ENCODE results near the gene LRRK1.

The LRRK1 gene

DNA sequence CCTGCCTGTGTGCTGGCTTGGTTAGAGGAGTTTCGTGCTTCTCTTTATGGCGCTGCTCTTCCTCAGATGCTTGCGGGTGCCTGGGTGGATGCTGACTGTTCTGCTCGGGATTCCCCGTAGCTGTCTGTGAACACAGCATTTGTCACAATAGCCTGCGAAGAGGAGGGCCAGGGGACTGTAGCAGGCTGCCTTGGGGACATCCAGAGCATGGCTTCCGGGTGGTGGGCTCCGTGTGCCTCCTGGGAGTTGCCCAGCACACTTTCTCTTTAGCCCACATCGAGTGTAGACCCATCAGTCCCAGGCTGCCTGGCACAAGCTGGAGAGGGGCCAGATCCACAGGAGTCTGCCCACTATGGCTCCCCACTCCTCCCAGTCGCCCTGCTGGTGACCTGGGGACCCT, 22.4 kb downstream of the LRRK1 start:
- no peak for DNase-seq

DNA sequence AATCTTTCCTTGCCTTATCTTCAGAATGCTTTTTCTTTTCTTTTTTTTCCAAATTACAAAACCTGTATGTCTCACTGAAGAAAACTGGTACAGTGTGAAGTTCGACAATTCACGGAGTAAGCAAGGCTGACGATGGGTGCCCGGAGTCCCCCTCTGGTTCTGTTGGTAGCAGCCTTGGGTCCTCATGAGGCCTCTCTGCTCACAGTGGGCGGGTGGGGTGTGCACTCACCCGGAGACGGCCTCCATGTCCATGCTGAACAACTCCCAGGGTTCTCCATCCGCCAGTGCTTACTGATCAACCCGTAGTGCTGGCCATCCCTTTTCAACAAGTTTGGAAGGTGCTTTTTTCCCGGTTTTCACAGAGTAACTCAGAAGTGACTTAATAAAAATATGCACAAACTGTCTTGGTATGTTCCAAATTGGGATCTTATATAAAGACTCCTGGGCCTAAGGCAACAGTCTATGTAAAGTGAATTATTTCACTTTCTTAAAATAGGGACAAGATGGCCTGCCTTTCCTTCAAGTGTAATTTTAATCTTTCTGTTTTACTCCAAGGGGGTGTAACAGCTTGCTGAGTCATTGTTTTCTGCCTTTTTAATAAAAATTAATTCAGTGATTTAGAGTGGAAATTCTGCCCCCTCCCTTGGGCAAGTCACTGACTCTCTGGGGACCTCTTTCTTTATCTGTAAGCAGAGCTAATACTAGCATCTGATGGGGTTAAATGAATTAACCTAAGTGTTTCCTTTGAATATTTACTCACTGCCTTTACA, 23.7 kb downstream of the LRRK1 start:
- no peak for DNase-seq

DNA sequence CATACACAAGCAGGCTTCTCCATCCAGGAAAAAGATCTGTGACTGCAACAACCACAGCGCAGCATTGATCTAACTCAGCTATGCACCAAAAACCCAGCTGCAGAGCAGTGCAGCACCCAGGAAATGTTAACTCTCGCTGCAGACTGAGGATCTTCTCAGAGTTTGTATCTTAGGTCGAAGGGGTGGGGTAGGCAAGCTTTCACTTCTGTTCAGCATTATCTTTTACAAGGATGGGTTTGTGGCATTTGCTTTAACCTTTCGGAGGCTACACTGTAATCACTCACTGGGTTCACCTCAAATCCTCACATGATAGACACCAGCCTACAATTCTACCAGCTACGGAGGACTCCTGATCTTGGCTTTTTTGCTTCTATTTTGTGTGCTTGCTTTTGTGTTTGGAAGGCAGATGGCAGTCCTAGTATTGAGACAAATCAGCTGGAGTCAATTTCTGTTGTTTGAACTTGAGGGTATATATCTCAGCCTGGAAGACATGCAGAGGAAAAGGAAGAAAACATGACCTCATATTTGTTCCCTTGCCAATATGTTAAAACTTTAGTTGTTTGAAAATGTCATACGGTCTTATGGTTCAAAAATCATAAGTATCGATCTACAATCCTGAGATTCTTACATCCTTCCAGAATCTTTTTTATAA, 25.2 kb downstream of the LRRK1 start:
- no peak for DNase-seq

DNA sequence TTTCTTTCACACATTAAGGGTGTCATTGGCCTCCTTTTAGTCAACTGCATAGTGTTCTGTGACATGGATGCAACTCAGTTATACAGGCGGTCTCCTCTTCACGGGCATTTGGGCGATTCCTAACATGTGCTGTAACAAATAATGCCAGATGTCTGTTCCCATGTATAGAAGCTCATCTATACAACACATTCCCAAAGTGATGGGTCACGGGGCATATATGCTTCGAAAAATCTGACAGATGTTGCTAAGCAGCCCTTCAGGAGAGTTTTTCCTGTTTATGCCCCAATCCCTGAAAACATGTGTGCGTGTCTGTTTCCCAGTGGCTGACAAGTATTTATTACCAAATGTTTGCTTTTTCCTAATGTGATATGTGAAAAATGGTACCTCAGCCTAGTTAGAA, 25.8 kb downstream of the LRRK1 start:
- no peak for DNase-seq

DNA sequence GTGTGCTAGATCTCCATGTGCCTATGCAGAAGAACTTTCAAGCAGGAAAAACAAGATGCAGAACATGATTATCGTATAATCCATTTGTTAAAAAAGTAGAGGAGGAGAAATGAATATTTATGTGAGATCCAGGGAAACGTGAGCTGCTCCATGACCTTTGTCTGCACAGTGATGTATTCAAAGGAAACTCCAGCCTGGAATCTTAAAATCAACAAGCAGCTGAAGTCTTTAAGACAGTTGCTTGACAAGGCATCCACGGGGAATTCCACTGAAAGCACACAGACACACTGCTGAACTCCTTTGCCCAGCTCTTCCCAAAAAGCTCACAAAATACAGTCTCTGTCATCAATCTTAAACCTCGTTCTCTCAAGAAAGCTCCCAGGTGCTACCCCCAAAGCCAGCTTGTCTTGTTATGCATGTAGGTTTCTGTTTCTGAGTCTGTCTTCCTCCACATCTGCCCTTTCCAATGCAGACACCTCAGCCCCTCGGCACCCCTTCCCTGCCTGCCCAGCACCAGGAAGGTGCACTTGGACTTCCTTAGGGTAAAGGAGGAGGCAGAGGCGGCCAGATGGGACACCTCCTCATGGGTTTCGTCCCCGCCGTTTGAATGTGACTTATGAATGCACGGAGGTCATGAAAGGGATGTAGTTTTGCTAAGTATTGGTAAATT, 28.7 kb downstream of the LRRK1 start:
- DNase-seq: no peak

DNA sequence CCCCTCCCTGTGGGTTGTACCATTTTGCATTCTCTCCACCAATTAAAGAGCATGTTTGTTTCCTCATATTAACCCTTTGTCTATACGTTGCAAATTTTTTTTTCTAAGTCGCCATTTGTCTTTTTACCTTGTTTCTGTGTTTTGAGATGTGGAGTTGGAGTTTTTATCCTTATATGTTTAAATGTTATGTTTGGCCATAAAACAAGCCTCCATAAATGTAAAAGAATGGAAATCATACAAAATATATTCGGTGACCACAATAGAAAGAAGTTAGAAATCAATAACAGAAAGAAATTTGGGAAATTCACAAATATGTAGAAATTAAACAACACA, 29.2 kb downstream of the LRRK1 start:
- no peak for DNase-seq

DNA sequence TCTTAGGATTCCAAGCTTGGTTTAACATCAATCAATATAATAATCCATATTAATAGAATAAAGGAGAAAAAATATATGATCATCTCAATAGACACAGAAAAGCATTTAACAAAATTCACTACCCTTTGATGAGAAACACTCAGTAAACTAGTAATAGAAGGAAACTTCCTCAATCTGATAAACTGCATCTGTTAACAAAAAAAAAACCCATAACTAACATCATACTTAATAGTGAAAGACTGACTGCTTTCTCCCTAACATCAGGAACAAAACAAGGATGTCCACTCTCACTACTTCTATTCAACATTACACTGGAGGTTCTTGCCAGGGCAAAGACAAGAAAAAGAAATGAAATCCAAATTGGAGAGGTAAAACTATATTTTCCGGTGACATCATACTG, 30.5 kb downstream of the LRRK1 start:
- DNase-seq: no peak

DNA sequence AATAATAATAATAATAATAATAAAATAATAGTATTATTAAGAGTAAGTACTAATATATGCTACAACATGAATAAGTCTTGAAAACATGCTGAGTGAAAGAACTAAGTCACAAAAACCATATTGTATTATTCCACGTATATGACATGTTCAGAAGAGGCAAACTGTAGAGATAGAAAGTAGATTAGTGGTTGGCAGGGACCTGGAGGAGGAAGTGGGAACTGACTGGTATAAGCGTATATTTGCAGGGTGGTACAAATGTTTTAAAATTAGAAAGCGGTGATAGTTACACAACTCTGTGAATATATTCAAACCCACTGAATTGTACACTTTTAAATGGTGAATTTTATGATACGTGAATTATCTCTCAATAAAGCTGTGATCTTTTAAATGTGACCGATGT, 32.8 kb downstream of the LRRK1 start:
- no peak for DNase-seq

DNA sequence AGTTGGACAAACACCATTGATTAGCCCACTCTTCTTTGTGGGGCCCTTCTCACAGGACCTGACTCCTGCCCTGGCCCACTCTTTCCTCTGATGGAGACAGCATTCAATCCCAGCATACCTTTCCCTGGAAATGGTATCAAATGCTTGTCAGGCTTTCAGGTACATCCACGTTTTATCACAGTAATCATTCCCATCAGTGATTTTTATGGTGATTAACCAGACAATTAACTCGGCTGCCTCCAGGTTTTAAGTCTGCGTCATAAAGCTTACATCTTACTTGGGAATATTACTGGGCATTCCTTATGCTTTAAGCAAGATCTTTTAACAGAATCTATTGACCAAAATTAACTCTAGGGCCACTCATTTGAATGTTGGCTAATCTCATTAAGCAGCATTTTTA, 33.4 kb downstream of the LRRK1 start:
- no peak for DNase-seq

DNA sequence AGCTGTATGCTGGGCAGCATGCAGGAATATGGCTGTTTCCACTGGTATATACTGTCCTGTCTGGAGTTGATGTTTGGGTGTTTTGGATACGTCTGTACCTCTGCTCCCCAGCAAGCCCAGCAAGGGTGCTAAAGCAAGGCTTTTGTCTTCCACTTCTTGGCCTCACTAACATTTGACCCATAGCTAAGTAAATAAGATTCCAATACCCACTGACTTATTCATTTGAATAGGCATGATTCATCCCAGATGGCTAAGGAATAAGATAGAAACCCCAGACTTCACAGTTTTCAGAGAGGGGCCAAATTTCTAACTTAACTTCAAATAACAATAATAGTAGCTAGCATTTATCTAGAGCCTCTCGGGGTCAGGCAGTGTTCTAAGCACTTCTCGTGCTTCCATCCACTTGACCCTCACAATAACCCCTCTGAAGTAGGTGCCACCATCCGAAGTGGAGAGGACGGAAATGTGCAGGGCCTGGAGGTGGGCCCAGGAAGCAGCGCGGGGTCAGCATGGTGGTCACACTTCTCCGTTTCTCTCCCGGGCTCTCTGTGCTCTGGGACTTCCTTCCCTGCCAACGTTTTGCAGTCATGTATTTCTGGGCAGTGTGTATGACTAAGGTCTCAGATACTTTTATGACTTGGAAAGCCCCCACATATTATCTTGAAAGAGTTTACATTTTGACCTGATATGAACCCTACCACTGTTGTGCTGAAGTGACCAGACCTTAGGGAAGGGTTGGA, 39.3 kb downstream of the LRRK1 start:
- no peak for DNase-seq

DNA sequence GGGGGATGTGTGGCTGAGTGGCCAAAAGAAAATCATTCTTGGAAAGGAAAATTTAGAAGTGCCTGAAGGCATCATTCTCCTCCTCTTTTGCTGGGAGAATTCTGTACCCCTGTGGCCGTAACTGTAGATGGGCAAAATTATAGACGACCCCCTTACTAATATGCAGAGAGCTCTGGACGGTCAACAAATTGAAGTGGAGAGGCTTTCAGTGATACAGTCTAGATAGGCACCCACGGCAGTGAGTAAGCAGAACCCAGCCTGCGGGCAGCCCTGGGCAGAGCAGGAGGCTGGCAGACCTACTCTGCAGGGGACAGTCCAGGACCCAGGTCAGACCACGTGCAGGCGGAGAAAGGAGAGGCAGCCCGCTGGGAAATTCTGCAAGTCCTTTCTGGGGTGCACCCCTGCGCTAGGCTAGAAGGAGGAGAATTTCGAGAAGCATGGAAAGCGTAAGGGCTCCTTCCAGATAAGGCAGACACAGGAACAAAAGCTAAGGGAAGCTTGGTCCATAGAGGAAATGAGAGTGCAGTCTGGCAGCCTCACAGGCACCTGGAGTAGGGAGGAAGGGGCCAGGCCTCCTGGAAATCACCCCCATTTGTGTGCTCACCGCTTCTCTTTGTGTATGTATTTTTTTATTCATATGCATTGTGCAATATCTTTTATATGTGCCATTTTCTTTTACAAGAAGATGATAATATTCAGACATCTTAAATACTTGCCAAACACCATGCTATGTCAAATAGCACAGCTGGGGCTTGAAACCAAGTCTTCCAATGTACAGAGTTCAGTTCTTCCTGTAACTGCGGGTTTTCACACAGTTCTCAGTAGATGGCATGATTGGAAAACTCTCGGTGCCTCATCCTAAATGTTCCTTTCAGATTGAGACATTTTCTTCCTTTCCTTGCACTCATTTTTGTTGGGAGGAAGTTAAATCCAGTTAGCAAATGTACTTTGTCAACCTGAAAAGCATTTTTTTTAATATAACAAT, 40.2 kb downstream of the LRRK1 start:
- no peak for DNase-seq

DNA sequence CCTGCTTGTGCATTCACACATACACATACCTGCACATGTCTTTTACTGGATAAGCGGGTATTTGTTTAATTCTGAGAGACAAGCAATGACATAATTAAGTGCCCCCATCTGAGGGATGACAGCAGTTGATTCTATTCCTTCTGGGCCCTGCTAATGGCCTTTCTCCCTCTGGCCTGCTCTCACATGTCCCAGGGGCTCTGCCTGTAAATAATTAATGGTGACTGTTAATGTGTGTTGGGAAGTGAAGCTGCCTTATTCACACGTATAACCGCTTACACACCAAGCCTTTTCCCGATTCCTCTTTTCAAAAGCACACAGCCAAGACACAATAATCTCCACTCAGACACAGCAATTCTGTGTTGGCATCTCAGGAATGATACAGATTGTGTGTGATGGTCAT, 47.8 kb downstream of the LRRK1 start:
- DNase-seq: peak; percentile 73

DNA sequence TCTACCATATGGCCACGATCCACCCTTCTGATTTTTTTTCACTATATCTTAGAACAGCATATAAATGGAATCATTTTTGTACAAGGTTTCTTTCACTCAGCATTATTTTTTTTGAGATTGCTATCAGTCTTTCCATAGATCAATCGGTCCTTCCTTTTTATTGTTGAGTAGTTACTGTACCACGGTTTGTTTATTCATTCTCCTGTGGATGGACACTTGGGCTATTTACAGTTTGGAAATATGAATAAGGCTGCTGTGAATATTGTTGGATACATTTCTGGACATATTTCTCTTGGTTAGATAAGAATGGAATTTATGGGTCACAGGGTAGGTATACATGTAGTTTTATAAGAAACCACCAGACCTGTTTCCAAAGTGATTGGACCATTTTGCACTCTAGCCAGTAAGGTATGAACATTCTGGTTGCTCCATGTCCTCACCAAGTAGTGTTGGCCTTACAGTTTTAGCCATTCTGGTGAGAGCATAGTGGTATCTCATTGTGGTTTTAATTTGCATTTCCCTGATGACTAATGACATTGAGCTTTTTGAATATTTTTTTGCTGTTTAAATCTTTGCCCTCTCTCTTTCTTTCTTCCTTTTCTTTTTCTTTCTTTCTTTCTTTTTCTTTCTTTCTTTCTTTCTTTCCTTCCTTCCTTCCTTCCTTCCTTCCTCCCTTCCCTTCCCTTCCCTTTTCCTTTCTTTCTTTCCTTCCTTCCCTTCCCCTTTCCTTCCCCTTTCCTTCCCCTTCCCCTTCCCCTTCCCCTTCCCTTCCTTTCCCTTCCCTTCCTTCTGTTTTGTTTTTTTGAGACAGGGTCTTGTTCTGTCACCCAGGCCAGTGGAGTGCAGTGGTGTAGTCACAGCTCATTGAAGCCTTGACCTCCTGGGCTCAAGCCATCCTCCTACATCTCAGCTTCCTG, 49.2 kb downstream of the LRRK1 start:
- no peak for DNase-seq

DNA sequence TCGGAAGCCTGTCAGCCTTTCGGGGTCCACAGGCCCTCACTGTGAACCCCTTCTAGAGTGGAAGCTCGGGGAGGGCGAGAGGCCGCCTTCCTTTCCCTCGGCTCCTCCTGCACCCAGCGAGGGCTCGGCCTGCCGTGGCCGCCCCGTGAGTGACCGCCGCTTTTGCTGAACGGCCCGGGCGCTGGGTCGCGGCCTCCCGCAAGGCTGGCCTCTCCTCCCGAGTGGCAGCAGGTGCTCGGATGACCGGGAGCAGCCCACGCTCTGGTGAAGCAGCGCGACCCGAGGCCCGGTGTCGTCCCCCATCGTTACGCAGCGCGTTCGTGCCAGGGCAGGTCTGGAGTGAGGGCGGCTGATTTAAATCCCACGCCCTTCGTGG, 53.8 kb downstream of the LRRK1 start:
- DNase-seq: no peak

DNA sequence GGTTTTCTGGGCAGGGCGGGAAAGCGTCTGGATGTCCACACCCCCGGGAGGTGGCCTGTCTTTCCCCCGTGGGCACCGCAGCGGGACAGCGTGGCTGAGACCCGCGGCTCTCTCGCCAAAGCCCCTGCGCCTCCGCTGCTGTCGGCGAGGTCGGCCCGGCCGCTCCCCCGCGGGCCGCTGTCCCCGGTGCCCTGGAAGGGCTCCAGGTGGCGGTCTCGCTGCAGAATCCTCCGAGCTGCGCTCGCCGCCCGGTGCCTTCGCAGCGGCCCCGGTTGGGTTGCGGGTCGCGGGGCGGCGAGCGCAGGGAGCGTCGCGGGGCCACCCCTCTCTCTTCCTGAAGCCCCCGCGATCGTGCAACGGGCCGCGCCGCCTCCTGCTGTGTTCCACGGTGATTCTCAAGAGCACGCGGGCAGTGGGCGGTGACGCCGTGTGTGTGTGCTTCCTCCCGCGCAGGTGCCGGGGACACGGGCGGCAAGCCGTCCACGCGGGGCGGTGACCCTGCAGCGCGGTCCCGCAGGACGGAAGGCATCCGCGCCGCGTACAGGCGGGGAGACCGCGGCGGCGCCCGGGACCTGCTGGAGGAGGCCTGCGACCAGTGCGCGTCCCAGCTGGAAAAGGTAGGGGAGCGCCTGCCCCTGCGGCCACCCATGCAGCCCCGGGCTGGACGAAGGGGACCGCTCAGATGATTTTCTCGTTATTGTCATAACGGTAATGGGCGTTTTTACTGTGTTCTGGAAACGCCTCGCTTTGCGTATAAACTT, 54.4 kb downstream of the LRRK1 start:
- DNase-seq: peak; percentile 82

DNA sequence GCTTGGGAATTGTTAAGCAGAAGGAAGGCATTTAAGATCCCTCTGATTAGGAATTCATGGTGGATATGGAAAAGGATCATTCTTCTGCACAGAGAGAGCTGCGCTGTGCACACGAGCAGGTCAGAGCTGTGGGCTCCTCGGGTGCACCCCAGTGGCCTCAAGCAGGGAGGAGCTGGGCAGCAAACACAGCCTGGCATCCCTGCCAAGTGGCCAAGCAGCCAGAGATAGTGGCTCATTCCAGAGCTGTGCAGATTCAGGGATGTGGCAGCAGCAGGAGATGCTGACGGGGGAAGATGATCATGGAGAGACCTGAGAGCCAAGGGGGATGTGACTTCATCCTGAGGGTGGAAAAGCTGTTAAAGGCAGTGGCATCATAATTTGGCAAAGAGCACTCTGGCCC, 55.9 kb downstream of the LRRK1 start:
- no peak for DNase-seq

DNA sequence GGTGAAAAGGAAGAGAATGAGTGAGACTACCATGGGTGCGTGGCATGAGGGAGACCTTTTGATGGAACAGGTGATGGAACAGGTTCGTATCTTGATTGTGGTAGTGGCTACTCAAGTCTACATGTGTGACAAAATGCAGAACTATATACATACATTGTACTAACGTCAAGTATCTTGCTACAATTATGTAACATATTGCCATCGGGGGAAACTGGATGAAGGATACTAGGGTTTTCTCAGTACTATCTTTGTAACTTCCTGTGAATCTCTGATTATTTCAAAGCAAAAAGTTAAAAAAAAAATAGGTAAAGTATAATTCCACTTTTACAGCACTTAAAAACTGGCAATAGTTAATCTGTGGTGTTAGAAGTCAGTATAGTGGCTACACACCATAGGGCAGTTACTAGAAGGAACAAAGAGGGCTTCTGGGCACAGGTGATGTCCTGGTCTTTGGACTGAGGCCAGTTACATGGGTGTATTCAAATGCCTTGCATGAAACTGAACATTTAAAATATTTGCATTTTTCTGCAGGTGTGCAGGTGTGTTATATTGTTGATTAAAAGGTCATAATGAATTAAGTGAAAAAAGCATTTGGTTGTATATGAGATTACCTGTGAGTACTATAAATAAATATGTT, 61.4 kb downstream of the LRRK1 start:
- no peak for DNase-seq

DNA sequence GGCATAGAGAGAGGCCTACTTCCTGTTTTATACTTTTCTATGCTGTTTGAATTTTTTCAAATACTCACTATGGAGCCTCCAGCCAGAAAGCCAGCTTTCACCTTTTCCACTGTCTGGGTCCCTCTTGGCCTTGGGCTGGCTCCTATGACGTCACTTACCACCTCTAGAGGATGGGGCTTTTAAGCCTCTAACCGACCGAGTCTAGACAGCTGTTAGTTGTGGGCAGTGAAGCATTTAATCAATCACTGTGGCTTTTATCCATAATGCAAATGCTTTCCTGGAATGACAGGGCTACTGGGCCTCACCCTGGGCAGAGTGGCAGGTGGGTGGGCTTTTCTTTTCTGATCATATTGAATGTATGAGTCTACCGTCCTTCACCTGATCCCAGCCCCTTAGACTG, 61.9 kb downstream of the LRRK1 start:
- peak; percentile 74 for DNase-seq

DNA sequence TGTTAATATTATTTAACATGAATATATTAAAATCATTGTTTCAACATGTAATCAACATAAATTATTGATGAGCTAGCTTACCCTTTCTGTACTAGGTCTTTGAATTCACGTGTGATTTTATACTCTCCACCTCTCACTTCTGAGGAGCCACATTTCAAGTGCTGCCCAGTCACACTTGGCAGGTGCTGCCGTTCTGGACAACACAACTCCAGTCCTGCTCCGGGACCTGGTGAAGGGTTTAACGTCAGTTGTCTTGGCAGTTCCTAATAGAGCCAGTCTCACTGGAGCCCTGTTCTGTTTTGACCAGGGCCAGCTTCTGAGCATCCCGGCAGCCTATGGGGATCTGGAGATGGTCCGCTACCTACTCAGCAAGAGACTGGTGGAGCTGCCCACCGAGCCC, 64.1 kb downstream of the LRRK1 start:
- no peak for DNase-seq

DNA sequence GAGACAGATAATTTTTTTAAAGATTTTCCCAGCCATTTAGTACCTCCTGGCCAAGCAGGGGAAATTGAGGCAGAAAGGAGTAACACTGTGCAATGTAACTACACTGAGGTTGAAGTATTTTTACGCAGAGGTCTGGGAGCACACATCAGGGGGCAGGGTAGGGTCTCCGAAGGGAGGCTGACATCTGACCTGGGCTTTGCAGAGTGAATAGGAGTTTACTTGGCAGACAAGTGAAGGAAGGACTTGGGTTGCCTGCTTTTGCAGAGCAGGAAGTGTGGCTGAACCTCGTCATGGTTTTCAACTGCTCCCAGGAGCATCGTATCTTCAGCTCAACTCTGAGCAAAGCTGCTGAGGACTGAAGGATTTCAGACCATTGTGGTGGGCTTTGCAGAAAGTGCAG, 66.2 kb downstream of the LRRK1 start:
- no peak for DNase-seq
